ENCODE data around the gene GPR156. TPM values are rescaled to one million over a fixed set of nuclear protein-coding genes. Genes with fewer than 3 reads are reported as not detected.

The GPR156 gene
- polyA plus RNA-seq, 1 donor from 2014 or later: 0.22 TPM

DNA sequence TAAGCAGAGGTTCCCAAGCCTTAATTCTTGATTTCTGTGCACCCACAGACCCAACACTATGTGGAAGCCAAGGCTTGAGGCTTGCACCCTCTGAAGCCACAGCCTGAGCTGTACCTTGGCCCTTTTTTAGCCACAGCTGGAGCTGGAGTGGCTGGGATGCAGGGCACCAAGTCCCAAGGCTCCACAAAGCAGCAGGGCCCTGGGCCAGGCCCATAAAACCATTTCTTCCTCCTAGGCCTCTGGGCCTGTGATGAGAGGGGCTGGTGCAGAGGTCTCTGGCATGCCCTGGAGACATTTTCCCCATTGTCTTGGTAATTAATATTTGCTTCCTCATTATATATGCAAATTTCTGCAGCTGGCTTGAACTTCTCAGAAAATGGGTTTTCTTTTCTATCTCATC is 129.9 kb downstream of the GPR156 start:
- H3K9me3 ChIP-seq (ENCODE audit: low read length): peaks cover 3% of the 10 kb centered on the region
- H4K20me1 ChIP-seq (ENCODE audit: insufficient read depth): no peaks in the 10 kb centered on the region
- H3K27ac ChIP-seq (ENCODE audit: low read length): no peak overlapping the region
- TF ChIP-seq, protein P1, sequence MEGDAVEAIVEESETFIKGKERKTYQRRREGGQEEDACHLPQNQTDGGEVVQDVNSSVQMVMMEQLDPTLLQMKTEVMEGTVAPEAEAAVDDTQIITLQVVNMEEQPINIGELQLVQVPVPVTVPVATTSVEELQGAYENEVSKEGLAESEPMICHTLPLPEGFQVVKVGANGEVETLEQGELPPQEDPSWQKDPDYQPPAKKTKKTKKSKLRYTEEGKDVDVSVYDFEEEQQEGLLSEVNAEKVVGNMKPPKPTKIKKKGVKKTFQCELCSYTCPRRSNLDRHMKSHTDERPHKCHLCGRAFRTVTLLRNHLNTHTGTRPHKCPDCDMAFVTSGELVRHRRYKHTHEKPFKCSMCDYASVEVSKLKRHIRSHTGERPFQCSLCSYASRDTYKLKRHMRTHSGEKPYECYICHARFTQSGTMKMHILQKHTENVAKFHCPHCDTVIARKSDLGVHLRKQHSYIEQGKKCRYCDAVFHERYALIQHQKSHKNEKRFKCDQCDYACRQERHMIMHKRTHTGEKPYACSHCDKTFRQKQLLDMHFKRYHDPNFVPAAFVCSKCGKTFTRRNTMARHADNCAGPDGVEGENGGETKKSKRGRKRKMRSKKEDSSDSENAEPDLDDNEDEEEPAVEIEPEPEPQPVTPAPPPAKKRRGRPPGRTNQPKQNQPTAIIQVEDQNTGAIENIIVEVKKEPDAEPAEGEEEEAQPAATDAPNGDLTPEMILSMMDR (IDR thresholded peaks at IDR 0.05; ENCODE audit: poor library complexity, severe bottlenecking): no peak
- TF ChIP-seq RAD21 (conservative IDR thresholded peaks at IDR 0.05): no peak
- TF ChIP-seq POLR2AphosphoS5 (IDR thresholded peaks at IDR 0.05): no peak
- TF ChIP-seq, protein P2, sequence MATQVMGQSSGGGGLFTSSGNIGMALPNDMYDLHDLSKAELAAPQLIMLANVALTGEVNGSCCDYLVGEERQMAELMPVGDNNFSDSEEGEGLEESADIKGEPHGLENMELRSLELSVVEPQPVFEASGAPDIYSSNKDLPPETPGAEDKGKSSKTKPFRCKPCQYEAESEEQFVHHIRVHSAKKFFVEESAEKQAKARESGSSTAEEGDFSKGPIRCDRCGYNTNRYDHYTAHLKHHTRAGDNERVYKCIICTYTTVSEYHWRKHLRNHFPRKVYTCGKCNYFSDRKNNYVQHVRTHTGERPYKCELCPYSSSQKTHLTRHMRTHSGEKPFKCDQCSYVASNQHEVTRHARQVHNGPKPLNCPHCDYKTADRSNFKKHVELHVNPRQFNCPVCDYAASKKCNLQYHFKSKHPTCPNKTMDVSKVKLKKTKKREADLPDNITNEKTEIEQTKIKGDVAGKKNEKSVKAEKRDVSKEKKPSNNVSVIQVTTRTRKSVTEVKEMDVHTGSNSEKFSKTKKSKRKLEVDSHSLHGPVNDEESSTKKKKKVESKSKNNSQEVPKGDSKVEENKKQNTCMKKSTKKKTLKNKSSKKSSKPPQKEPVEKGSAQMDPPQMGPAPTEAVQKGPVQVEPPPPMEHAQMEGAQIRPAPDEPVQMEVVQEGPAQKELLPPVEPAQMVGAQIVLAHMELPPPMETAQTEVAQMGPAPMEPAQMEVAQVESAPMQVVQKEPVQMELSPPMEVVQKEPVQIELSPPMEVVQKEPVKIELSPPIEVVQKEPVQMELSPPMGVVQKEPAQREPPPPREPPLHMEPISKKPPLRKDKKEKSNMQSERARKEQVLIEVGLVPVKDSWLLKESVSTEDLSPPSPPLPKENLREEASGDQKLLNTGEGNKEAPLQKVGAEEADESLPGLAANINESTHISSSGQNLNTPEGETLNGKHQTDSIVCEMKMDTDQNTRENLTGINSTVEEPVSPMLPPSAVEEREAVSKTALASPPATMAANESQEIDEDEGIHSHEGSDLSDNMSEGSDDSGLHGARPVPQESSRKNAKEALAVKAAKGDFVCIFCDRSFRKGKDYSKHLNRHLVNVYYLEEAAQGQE (IDR thresholded peaks at IDR 0.05; ENCODE audit: borderline replicate concordance): no peak
- no peak for TF ChIP-seq EZH2 (IDR thresholded peaks at IDR 0.05; ENCODE audit: borderline replicate concordance, insufficient read depth, low read length, poor library complexity, severe bottlenecking)
- H3K4me2 ChIP-seq (ENCODE audit: low read length): no peak overlapping the region
- H3K36me3 ChIP-seq (ENCODE audit: insufficient read depth, low read length): no peaks in the 10 kb centered on the region
- no peaks in the 10 kb centered on the region for H3K79me2 ChIP-seq (replicated peaks; ENCODE audit: insufficient read depth, low read length)
- H3K4me3 ChIP-seq (ENCODE audit: low read length): no peak overlapping the region
- H3F3A ChIP-seq (ENCODE audit: insufficient read depth, low read length, poor library complexity, severe bottlenecking): no peaks in the 10 kb centered on the region
- H3K9ac ChIP-seq (ENCODE audit: low read length): no peak overlapping the region
- no peaks in the 10 kb centered on the region for H3K9me2 ChIP-seq (ENCODE audit: insufficient read depth, low read length)
- no peaks in the 10 kb centered on the region for H3K27me3 ChIP-seq (ENCODE audit: insufficient read depth, low read depth, low read length)
- no peak overlapping the region for H2AFZ ChIP-seq (ENCODE audit: low read depth, low read length)

DNA sequence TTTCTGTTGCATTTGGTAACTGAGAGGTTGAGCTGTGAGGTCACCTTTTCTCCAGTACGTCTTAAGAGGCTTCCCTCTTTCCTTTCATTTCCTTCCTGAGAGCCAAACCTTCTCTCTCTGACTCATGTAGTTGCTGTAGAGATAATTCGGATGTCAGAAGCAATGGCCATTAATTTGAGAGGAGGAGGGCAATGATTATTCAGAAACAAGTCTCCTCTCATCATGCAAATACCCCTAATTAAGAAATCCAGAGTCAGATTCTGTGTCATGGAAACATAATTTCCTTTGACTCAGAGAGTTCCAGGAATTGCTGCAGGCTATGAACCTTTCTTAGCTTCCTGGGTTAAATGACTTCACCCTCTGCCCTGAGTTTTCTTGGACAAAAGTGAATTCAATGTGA is 131.7 kb downstream of the GPR156 start:
- H4K20me1 ChIP-seq (ENCODE audit: insufficient read depth): no peaks in the 10 kb centered on the region
- H3K9me2 ChIP-seq (ENCODE audit: insufficient read depth, low read length): no peaks in the 10 kb centered on the region
- H3K9me3 ChIP-seq (ENCODE audit: low read length): peaks cover 3% of the 10 kb centered on the region
- no peak overlapping the region for H3K9ac ChIP-seq (ENCODE audit: low read length)
- H3K4me2 ChIP-seq (ENCODE audit: low read length): no peak overlapping the region
- H3K4me3 ChIP-seq (ENCODE audit: low read length): no peak overlapping the region
- H3K27me3 ChIP-seq (ENCODE audit: insufficient read depth, low read depth, low read length): no peaks in the 10 kb centered on the region
- TF ChIP-seq EP300 (conservative IDR thresholded peaks at IDR 0.05; ENCODE audit: poor library complexity, severe bottlenecking) (no peak), POLR2AphosphoS5 (IDR thresholded peaks at IDR 0.05) (no peak), TAF1 (IDR thresholded peaks at IDR 0.05; ENCODE audit: low read depth) (no peak), SMC3 (conservative IDR thresholded peaks at IDR 0.05; ENCODE audit: poor library complexity) (no peak)
- TF ChIP-seq, protein P2 (IDR thresholded peaks at IDR 0.05; ENCODE audit: borderline replicate concordance): no peak
- no peak overlapping the region for H2AFZ ChIP-seq (ENCODE audit: low read depth, low read length)
- no peaks in the 10 kb centered on the region for H3K36me3 ChIP-seq (ENCODE audit: insufficient read depth, low read length)
- no peaks in the 10 kb centered on the region for H3K79me2 ChIP-seq (replicated peaks; ENCODE audit: insufficient read depth, low read length)
- no peaks in the 10 kb centered on the region for H3F3A ChIP-seq (ENCODE audit: insufficient read depth, low read length, poor library complexity, severe bottlenecking)
- no peak overlapping the region for H3K27ac ChIP-seq (ENCODE audit: low read length)
